Measurements from ENCODE around the gene MRPS18B. TPM values are rescaled to one million over a fixed set of nuclear protein-coding genes. Genes with fewer than 3 reads are reported as not detected.

MRPS18B gene
- total RNA-seq, 1 donor from 2014 or later: 38.1 TPM

Other genes starting within 250 kb of the MRPS18B start
- gene HLA-E, start 128.3 kb upstream of the MRPS18B start, total RNA-seq: 440 and 959 TPM in 2 replicates
- gene GNL1, start 61.4 kb upstream of the MRPS18B start, total RNA-seq: 31.8 and 41.1 TPM in 2 replicates
- 2.0 and 2.2 TPM in 2 replicates for gene PRR3, start 60.5 kb upstream of the MRPS18B start, total RNA-seq
- gene ABCF1, start 46.4 kb upstream of the MRPS18B start, total RNA-seq: 24.6 and 41.9 TPM in 2 replicates
- gene PPP1R10, start 597 bp upstream of the MRPS18B start, total RNA-seq: 7.0 and 12.5 TPM in 2 replicates
- gene ATAT1, start 9.0 kb downstream of the MRPS18B start, total RNA-seq: 2.2 and 5.0 TPM in 2 replicates
- gene C6orf136, start 29.3 kb downstream of the MRPS18B start, total RNA-seq: 3.1 and 5.6 TPM in 2 replicates
- 25.1 and 32.5 TPM in 2 replicates for gene DHX16, start 55.2 kb downstream of the MRPS18B start, total RNA-seq
- gene PPP1R18, start 68.8 kb downstream of the MRPS18B start, total RNA-seq: 31.5 and 33.6 TPM in 2 replicates
- gene NRM, start 73.1 kb downstream of the MRPS18B start, total RNA-seq: 1.6 and 2.2 TPM in 2 replicates
- gene MDC1, start 99.4 kb downstream of the MRPS18B start, total RNA-seq: 3.0 and 4.1 TPM in 2 replicates
- gene TUBB, start 102.5 kb downstream of the MRPS18B start, total RNA-seq: 267 and 311 TPM in 2 replicates
- 48.8 and 56.2 TPM in 2 replicates for gene FLOT1, start 124.8 kb downstream of the MRPS18B start, total RNA-seq
- gene IER3, start 126.7 kb downstream of the MRPS18B start, total RNA-seq: 72.6 and 148 TPM in 2 replicates